ENCODE data around the gene SMCHD1. TPM values are rescaled to one million over a fixed set of nuclear protein-coding genes. Genes with fewer than 3 reads are reported as not detected.
"Not testable (repeated sequence)": the region's sequence is repeated elsewhere in the genome, so short reads cannot be mapped to it uniquely, and the experiment has no call there.

SMCHD1 gene
- total and polyA plus RNA-seq, 2 donors: 26.6 to 87.8 TPM

DNA sequence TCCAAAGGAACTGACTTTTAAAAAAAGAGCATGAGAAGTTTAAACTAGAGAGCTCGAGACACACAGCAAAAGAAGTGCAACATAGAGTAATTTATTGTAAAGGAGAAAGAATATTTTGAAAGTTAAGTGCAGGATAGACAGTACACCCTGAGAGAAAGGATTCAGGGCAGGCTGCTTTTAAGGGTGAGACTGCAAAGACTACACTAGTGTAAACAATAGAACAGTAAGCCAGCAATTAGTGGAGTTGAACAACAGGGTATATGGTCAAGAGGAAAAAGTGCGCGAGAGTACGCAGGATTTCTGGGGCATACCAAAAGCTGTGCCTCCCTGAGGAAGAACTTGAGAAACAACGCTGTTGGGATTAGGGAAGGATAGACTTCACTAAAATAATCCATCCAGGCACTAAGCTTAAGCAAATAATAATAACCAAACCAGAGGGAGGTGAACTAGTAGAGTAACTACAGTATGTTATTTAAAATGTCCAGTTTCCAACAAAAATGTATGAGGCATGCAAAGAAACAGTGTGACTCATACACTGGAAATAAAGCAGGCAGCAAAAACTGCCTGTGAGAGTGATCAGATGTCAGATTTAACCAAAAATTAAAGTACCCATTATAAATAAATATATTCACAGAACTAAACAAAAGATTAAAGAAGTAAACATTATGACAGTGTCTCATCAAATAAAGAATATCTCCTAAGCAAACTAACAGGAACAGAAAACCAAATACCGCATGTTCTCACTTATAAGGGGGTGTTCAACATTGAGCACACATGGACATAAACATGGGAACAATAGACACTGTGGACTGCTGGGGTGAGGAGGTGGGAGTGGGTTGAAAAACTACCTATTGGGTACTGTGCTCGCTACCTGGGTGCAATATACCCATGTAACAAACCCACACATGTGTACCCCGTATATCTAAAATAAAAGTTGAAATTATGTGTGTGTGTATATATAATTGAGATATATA lies 150.7 kb downstream of the SMCHD1 start:
- peaks cover 3 to 14% of the 10 kb centered on the region in 2 donors for H3K36me3 ChIP-seq (ENCODE audit: control insufficient read depth in 2 of 2, insufficient read depth in 2 of 2, low read length in 1 of 2)
- no peak overlapping the region for H3K4me3 ChIP-seq (ENCODE audit: low read length in 2 of 2)
- no peaks in the 10 kb centered on the region for H3K27me3 ChIP-seq (ENCODE audit: control insufficient read depth in 2 of 2, insufficient read depth in 1 of 2, low read length in 1 of 2)
- no peaks in the 10 kb centered on the region for H3K4me1 ChIP-seq (ENCODE audit: control insufficient read depth in 2 of 2, insufficient read depth in 2 of 2, low read length in 2 of 2)
- 97% methylated on average over 8 of the region's 8 CpGs for WGBS
- no peak for DNase-seq (ENCODE audit: low read depth in 6 of 9, low spot score in 9 of 9)
- peaks cover 0 to 7% of the 10 kb centered on the region in 2 donors for H3K9me3 ChIP-seq (ENCODE audit: control insufficient read depth in 2 of 2, insufficient read depth in 1 of 2, low read length in 1 of 2)
- H3K27ac ChIP-seq (ENCODE audit: low read depth in 1 of 2, low read length in 1 of 2): no peak overlapping the region

DNA sequence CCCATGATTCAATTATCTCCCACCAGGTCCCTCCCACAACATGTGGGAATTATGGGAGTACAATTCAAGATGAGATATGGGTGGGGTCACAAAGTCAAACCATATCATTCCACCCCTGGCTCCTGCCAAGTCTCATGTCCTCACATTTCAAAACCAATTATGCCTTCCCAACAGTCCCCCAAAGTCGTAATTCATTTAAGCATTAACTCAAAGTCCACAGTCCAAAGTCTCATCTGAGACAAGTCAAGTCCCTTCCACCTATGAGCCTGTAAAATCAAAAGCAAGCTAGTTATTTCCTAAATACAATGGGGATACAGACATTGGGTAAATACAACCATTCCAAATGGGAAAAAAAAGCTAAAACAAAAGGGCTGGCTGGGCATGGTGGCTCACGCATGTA lies 153.1 kb downstream of the SMCHD1 start:
- H3K27ac ChIP-seq (ENCODE audit: low read depth in 1 of 2, low read length in 1 of 2); H3K4me1 ChIP-seq (ENCODE audit: control insufficient read depth in 2 of 2, insufficient read depth in 2 of 2, low read length in 2 of 2); H3K9me3 ChIP-seq (ENCODE audit: control insufficient read depth in 2 of 2, insufficient read depth in 1 of 2, low read length in 1 of 2); H3K36me3 ChIP-seq (ENCODE audit: control insufficient read depth in 2 of 2, insufficient read depth in 2 of 2, low read length in 1 of 2); H3K27me3 ChIP-seq (ENCODE audit: control insufficient read depth in 2 of 2, insufficient read depth in 1 of 2, low read length in 1 of 2); DNase-seq (ENCODE audit: low read depth in 6 of 9, low spot score in 9 of 9); H3K4me3 ChIP-seq (ENCODE audit: low read length in 2 of 2): not testable (repeated sequence)
- 97% methylated on average over 2 of the region's 2 CpGs for WGBS

DNA sequence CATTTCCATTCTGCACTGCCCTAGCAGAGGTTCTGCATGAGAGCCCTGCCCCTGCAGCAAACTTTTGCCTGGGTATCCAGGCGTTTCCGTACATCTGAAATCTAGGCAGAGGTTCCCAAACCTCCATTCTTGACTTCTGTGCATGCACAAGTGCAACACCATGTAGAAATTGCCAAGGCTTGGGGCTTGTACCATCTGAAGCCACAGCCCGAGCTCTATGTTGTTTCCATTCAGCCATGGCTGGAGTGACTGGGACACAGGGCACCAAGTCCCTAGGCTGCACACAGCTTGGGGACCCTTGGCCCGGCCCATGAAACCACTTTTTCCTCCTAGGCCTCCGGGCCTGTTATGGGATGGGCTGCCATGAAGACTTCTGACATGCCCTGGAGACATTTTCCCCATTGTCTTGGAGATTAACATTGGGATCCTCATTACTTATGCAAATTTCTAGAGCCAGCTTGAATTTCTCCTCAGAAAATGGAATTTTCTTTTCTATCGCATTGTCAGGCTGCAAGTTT lies 154.2 kb downstream of the SMCHD1 start:
- H3K4me3 ChIP-seq (ENCODE audit: low read length in 2 of 2); H3K27ac ChIP-seq (ENCODE audit: low read depth in 1 of 2, low read length in 1 of 2); H3K9me3 ChIP-seq (ENCODE audit: control insufficient read depth in 2 of 2, insufficient read depth in 1 of 2, low read length in 1 of 2); H3K36me3 ChIP-seq (ENCODE audit: control insufficient read depth in 2 of 2, insufficient read depth in 2 of 2, low read length in 1 of 2); H3K4me1 ChIP-seq (ENCODE audit: control insufficient read depth in 2 of 2, insufficient read depth in 2 of 2, low read length in 2 of 2); H3K27me3 ChIP-seq (ENCODE audit: control insufficient read depth in 2 of 2, insufficient read depth in 1 of 2, low read length in 1 of 2); DNase-seq (ENCODE audit: low read depth in 6 of 9, low spot score in 9 of 9): not testable (repeated sequence)
- WGBS: 90% methylated on average over 6 of the region's 6 CpGs

DNA sequence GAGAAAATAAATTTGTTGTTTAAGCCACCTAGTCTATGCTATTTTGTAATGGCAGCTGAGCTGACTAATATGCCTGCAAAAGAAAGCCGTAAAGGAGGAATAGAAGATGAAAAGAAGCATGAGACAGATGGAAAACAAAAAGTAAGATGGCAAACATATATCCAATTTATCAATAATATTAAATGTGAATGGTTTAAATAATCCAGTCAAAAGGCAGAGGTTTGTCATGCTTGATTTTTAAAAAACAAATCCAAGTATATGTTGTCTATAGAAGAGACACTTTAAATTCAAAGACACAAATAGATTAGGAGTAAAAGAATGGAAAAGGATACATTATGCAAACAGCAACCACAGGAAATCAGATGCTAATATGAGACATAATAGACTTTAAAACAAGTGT lies 155.9 kb downstream of the SMCHD1 start:
- DNase-seq (ENCODE audit: low read depth in 6 of 9, low spot score in 9 of 9): no peak
- 98% methylated on average over 1 of the region's 1 CpG for WGBS
- no peaks in the 10 kb centered on the region for H3K27me3 ChIP-seq (ENCODE audit: control insufficient read depth in 2 of 2, insufficient read depth in 1 of 2, low read length in 1 of 2)
- H3K27ac ChIP-seq (ENCODE audit: low read depth in 1 of 2, low read length in 1 of 2): no peak overlapping the region
- no peak overlapping the region for H3K4me3 ChIP-seq (ENCODE audit: low read length in 2 of 2)
- H3K36me3 ChIP-seq (ENCODE audit: control insufficient read depth in 2 of 2, insufficient read depth in 2 of 2, low read length in 1 of 2): no peaks in the 10 kb centered on the region
- H3K9me3 ChIP-seq (ENCODE audit: control insufficient read depth in 2 of 2, insufficient read depth in 1 of 2, low read length in 1 of 2): peaks cover 0 to 7% of the 10 kb centered on the region in 2 donors
- no peaks in the 10 kb centered on the region for H3K4me1 ChIP-seq (ENCODE audit: control insufficient read depth in 2 of 2, insufficient read depth in 2 of 2, low read length in 2 of 2)

DNA sequence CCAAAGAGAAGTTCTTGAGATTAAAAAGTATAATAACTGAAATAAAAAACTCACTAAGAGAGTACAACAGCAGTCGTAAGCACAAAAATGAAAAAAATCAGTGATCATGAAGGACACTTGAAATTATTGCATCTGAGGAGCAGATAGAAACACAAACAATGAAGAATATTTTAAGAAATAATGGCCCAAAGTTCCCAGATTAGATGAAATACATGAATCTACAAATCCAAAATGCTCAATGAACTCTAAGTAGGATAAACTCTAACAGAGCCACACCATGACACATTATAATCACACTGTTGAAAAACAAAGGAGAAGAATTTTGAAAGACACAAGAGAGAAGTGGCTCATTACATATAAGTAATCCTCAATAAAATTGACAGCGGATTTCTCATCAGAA lies 159.4 kb downstream of the SMCHD1 start:
- Histone ChIP-seq H3K9me3 (ENCODE audit: control insufficient read depth in 2 of 2, insufficient read depth in 1 of 2, low read length in 1 of 2) (no peaks in the 10 kb centered on the region), H3K4me3 (ENCODE audit: low read length in 2 of 2) (no peak overlapping the region), H3K4me1 (ENCODE audit: control insufficient read depth in 2 of 2, insufficient read depth in 2 of 2, low read length in 2 of 2) (no peaks in the 10 kb centered on the region), H3K36me3 (ENCODE audit: control insufficient read depth in 2 of 2, insufficient read depth in 2 of 2, low read length in 1 of 2) (no peaks in the 10 kb centered on the region), H3K27ac (ENCODE audit: low read depth in 1 of 2, low read length in 1 of 2) (no peak overlapping the region), H3K27me3 (ENCODE audit: control insufficient read depth in 2 of 2, insufficient read depth in 1 of 2, low read length in 1 of 2) (no peaks in the 10 kb centered on the region)
- no peak for DNase-seq (ENCODE audit: low read depth in 6 of 9, low spot score in 9 of 9)
- 99% methylated on average over 2 of the region's 2 CpGs for WGBS

DNA sequence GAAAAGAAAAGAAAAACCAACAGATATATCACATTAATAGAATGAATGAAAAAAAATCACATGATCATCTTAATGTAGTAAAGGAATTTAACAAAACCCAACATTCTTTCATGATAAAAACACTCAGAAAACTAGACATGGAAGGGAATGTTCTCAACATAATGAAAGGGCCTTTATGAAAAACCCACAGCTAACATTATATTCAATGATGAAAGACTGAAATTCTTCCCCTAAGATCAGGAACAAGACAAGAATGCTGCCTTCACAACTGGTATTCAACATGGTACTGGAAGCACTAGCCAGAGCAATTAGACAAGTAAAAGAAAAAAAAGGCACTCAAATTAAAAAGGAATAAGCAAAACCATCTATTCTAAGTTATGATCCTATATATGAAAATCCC lies 162.8 kb downstream of the SMCHD1 start:
- H3K4me3 ChIP-seq (ENCODE audit: low read length in 2 of 2): no peak overlapping the region
- H3K4me1 ChIP-seq (ENCODE audit: control insufficient read depth in 2 of 2, insufficient read depth in 2 of 2, low read length in 2 of 2): no peaks in the 10 kb centered on the region
- no peaks in the 10 kb centered on the region for H3K9me3 ChIP-seq (ENCODE audit: control insufficient read depth in 2 of 2, insufficient read depth in 1 of 2, low read length in 1 of 2)
- no peaks in the 10 kb centered on the region for H3K36me3 ChIP-seq (ENCODE audit: control insufficient read depth in 2 of 2, insufficient read depth in 2 of 2, low read length in 1 of 2)
- no peak for DNase-seq (ENCODE audit: low read depth in 6 of 9, low spot score in 9 of 9)
- no peaks in the 10 kb centered on the region for H3K27me3 ChIP-seq (ENCODE audit: control insufficient read depth in 2 of 2, insufficient read depth in 1 of 2, low read length in 1 of 2)
- no peak overlapping the region for H3K27ac ChIP-seq (ENCODE audit: low read depth in 1 of 2, low read length in 1 of 2)

DNA sequence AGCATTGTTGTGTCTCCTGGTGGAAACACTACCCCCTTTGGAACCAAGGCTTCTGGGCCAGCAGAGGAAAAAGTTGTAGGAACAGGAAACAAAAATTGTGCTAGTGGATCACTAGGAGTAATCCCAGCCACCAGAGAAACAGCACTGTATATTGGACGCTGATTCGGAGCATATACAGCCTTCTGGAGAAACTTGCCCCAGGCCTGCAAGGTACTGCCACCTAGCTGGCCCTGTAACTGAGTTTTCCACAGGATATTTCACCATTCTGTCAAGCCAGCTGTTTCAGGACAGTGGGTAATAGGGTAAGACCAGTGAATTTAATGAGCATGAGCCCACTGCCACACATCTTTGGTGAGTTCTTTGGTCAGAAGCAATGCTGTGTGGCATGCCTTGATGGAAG lies 166.2 kb downstream of the SMCHD1 start:
- DNase-seq (ENCODE audit: low read depth in 6 of 9, low spot score in 9 of 9): no peak
- 98% methylated on average over 2 of the region's 2 CpGs for WGBS
- Histone ChIP-seq H3K27me3 (ENCODE audit: control insufficient read depth in 2 of 2, insufficient read depth in 1 of 2, low read length in 1 of 2) (no peaks in the 10 kb centered on the region), H3K9me3 (ENCODE audit: control insufficient read depth in 2 of 2, insufficient read depth in 1 of 2, low read length in 1 of 2) (no peaks in the 10 kb centered on the region), H3K27ac (ENCODE audit: low read depth in 1 of 2, low read length in 1 of 2) (no peak overlapping the region), H3K4me1 (ENCODE audit: control insufficient read depth in 2 of 2, insufficient read depth in 2 of 2, low read length in 2 of 2) (no peaks in the 10 kb centered on the region), H3K4me3 (ENCODE audit: low read length in 2 of 2) (no peak overlapping the region), H3K36me3 (ENCODE audit: control insufficient read depth in 2 of 2, insufficient read depth in 2 of 2, low read length in 1 of 2) (no peaks in the 10 kb centered on the region)

DNA sequence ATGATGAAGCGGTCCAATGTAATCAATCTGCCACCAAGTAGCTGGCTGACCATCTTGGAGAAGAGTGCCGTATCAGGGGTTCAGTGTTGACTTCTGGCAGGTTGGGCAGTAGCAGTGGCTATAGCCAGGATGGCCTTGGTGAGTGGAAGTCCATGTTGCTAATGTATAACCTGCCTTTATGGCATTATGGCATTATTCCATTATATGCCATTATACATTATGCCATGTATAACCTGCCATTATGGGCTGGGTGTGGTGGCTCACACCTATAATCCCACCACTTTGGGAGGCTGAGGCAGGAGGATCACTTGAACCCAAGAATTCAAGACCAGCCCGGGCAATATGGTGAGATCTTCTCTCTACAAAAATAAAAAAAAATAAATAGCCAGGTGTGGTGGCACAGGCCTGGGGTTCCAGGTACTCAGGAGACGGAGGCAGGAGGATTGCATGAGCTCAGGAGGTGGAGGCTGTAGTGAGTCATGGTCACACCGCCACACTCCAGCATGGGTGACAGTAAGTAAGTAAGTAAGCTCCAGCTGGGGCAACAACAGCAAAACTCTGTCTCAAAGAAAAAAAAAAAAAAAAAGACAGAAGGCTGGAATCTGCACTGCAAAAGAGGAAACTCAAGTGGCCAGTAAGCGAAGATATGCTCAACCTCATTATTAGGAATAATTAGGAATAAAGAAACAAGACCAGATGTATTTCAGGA lies 166.8 kb downstream of the SMCHD1 start:
- Histone ChIP-seq H3K9me3 (ENCODE audit: control insufficient read depth in 2 of 2, insufficient read depth in 1 of 2, low read length in 1 of 2) (no peaks in the 10 kb centered on the region), H3K4me1 (ENCODE audit: control insufficient read depth in 2 of 2, insufficient read depth in 2 of 2, low read length in 2 of 2) (no peaks in the 10 kb centered on the region), H3K27me3 (ENCODE audit: control insufficient read depth in 2 of 2, insufficient read depth in 1 of 2, low read length in 1 of 2) (no peaks in the 10 kb centered on the region), H3K36me3 (ENCODE audit: control insufficient read depth in 2 of 2, insufficient read depth in 2 of 2, low read length in 1 of 2) (no peaks in the 10 kb centered on the region), H3K27ac (ENCODE audit: low read depth in 1 of 2, low read length in 1 of 2) (no peak overlapping the region), H3K4me3 (ENCODE audit: low read length in 2 of 2) (no peak overlapping the region)
- WGBS: 80% methylated on average over 6 of the region's 6 CpGs
- DNase-seq (ENCODE audit: low read depth in 6 of 9, low spot score in 9 of 9): no peak

DNA sequence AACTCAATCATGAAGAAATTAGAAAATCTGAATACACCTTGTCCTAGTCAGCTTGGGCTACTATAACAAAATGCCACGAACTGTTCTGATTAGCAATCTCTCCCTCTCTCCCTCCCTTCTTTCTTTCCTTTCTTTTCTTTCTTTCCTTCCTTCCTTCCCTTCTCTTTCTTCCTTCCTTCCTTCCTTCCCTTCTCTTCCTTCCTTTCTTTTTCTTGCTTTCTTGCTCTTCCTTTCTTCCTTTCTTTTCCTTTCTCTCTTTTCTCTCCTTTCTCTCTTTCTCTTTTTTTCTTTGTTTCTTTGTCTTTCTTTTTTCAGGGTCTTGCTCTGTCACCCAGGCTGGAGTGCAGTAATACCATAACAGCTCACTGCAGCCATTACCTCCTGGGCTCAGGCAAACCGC lies 167.7 kb downstream of the SMCHD1 start:
- no peak overlapping the region for H3K27ac ChIP-seq (ENCODE audit: low read depth in 1 of 2, low read length in 1 of 2)
- no peak for DNase-seq (ENCODE audit: low read depth in 6 of 9, low spot score in 9 of 9)
- H3K9me3 ChIP-seq (ENCODE audit: control insufficient read depth in 2 of 2, insufficient read depth in 1 of 2, low read length in 1 of 2): no peaks in the 10 kb centered on the region
- 39% methylated on average over 2 of the region's 2 CpGs for WGBS
- no peaks in the 10 kb centered on the region for H3K27me3 ChIP-seq (ENCODE audit: control insufficient read depth in 2 of 2, insufficient read depth in 1 of 2, low read length in 1 of 2)
- no peak overlapping the region for H3K4me3 ChIP-seq (ENCODE audit: low read length in 2 of 2)
- H3K4me1 ChIP-seq (ENCODE audit: control insufficient read depth in 2 of 2, insufficient read depth in 2 of 2, low read length in 2 of 2): no peaks in the 10 kb centered on the region
- no peaks in the 10 kb centered on the region for H3K36me3 ChIP-seq (ENCODE audit: control insufficient read depth in 2 of 2, insufficient read depth in 2 of 2, low read length in 1 of 2)
